HepG2 (cell line): Measurements from ENCODE around the gene LGR6. TPM values are rescaled to one million over a fixed set of nuclear protein-coding genes. Genes with fewer than 3 reads are reported as not detected.

ENCODE experiments used
- ATAC-seq: fragments of 200-7000 bp; cut with Tn5 transposase; 3 replicates; pipeline ENCODE4 v1.9.1; 2020; ENCODE audit warnings: mild to moderate bottlenecking, moderate library complexity
- BruUV-seq: library from RNA; stranded (reverse); fragments of 400-500 nt; replicated peaks from 2 replicates; lab custom pipeline; 2021; lab: Mats Ljungman, UMichigan
- CTCF ChIA-PET: fragments of 300-600 bp; formaldehyde crosslinking; extraction: SDS; loops from one replicate; lab custom pipeline; 2021; ENCODE audit warnings: low total read pairs, inconsistent platforms, low intra/inter-chr PET ratio; lab: Yijun Ruan, JAX
- POLR2A ChIA-PET: fragments of 350-600 bp; sonication (Branson Sonifier 250); formaldehyde crosslinking; loops from one replicate; lab custom pipeline; 2020; ENCODE audit warnings: antibody characterized with exemption, inconsistent platforms; lab: Yijun Ruan, JAX
- DNase-seq: peaks from one replicate; pipeline ENCODE4 v3.0.0-alpha.2; 2015; ENCODE audit warnings: low spot score
- FAIRE-seq: peaks from 3 replicates; lab custom pipeline; 2011; peaks lifted over from hg19 to GRCh38; lab: Jason Lieb, UNC
- H2AFZ ChIP-seq: one replicate; pipeline ENCODE4 v1.6.1; 2011; ENCODE audit warnings: low read length, inconsistent platforms
- H3K27ac ChIP-seq: fragments of 300-600 bp; 3 replicates; pipeline ENCODE4 v1.8.0; 2011; ENCODE audit warnings: mixed run types, mild to moderate bottlenecking, mixed read lengths, low read length, inconsistent platforms; ENCODE audit not compliant: insufficient read depth; ENCODE audit errors: extremely low read length
- H3K27me3 ChIP-seq, 2 experiments: fragments of 200-600 bp in 1 of 2; 2 replicates in 1 of 2; 3 replicates in 1 of 2; pipeline versions ENCODE4 v1.6.0 to v1.8.0; 2011; ENCODE audit warnings: low read length in 2 of 2, mild to moderate bottlenecking in 2 of 2, moderate library complexity in 2 of 2, inconsistent platforms in 1 of 2; ENCODE audit not compliant: insufficient read depth in 2 of 2, control insufficient read depth in 1 of 2
- H3K36me3 ChIP-seq, 2 experiments: fragments of 200-600 bp in 1 of 2; replicated peaks in 1 of 2; 2 replicates in 1 of 2; 3 replicates in 1 of 2; pipeline versions ENCODE4 v1.5.1 to v1.8.0; 2011; ENCODE audit warnings: low read length in 2 of 2, inconsistent platforms in 1 of 2; ENCODE audit not compliant: insufficient read depth in 2 of 2, control insufficient read depth in 1 of 2
- H3K4me1 ChIP-seq: 2 replicates; pipeline ENCODE4 v1.5.1; 2012; ENCODE audit warnings: low read length, inconsistent platforms; ENCODE audit not compliant: insufficient read depth
- H3K4me2 ChIP-seq: 2 replicates; pipeline ENCODE4 v1.6.0; 2011; ENCODE audit warnings: low read depth, low read length, inconsistent platforms
- H3K4me3 ChIP-seq, 3 experiments: fragments of 200-600 bp in 1 of 3; sonication (generic), shearing (Covaris generic) in 1 of 3; replicated peaks in 1 of 3; 2 replicates each; pipeline ENCODE4 v1.5.1; 2011 to 2016; ENCODE audit warnings: low read length in 3 of 3, inconsistent platforms in 2 of 3, low read depth in 2 of 3, mild to moderate bottlenecking in 2 of 3, control low read depth in 1 of 3, mixed read lengths in 1 of 3; ENCODE audit not compliant: insufficient read depth in 1 of 3
- H3K79me2 ChIP-seq: one replicate; pipeline ENCODE4 v1.6.1; 2011; ENCODE audit warnings: low read length, inconsistent platforms; ENCODE audit not compliant: insufficient read depth
- H3K9ac ChIP-seq: 2 replicates; pipeline ENCODE4 v1.6.0; 2011; ENCODE audit warnings: mild to moderate bottlenecking, low read depth, low read length, inconsistent platforms; ENCODE audit not compliant: insufficient read depth
- H3K9me3 ChIP-seq: 2 replicates; pipeline ENCODE4 v1.5.1; 2012; ENCODE audit warnings: mild to moderate bottlenecking, low read length
- H4K20me1 ChIP-seq: 2 replicates; pipeline ENCODE4 v1.6.0; 2011; ENCODE audit warnings: inconsistent platforms, mild to moderate bottlenecking, low read length, moderate library complexity; ENCODE audit not compliant: insufficient read depth
- ARID2 ChIP-seq: sonication (generic); formaldehyde crosslinking; IDR thresholded peaks from 2 replicates; pipeline ENCODE4 v1.8.1; 2022; ENCODE audit warnings: mild to moderate bottlenecking, missing genetic modification reagents, borderline replicate concordance
- BHLHE40 ChIP-seq: IDR thresholded peaks from 2 replicates; pipeline ENCODE4 v1.6.1; 2011; ENCODE audit warnings: low read length, improper control_type of control experiment
- CBX5 ChIP-seq: sonication (generic); formaldehyde crosslinking; IDR thresholded peaks from 2 replicates; pipeline ENCODE4 v1.4.0; 2020; ENCODE audit warnings: missing genetic modification reagents, borderline replicate concordance
- MED1 ChIP-seq: sonication (generic); formaldehyde crosslinking; IDR thresholded peaks from 2 replicates; pipeline ENCODE4 v1.4.0; 2020; ENCODE audit warnings: missing genetic modification reagents
- NCOA5 ChIP-seq: sonication (generic); formaldehyde crosslinking; IDR thresholded peaks from 2 replicates; pipeline ENCODE4 v1.4.0; 2020; ENCODE audit warnings: missing genetic modification reagents
- ZFAT ChIP-seq: sonication (generic); formaldehyde crosslinking; conservative IDR thresholded peaks from 2 replicates; pipeline ENCODE4 v1.8.1; 2023; ENCODE audit warnings: missing genetic modification reagents, inconsistent platforms
- ZNF572 ChIP-seq: sonication (generic); formaldehyde crosslinking; IDR thresholded peaks from 2 replicates; pipeline ENCODE4 v1.5.1; 2020; ENCODE audit warnings: mild to moderate bottlenecking, missing genetic modification reagents
- ZNF703 ChIP-seq: sonication (generic); formaldehyde crosslinking; IDR thresholded peaks from 2 replicates; pipeline ENCODE4 v1.5.1; 2020; ENCODE audit warnings: missing genetic modification reagents, mild to moderate bottlenecking, moderate library complexity, borderline replicate concordance
- ZNF772 ChIP-seq: sonication (generic); formaldehyde crosslinking; IDR thresholded peaks from 2 replicates; pipeline ENCODE4 v1.5.0; 2020; ENCODE audit warnings: mild to moderate bottlenecking, missing genetic modification reagents
- ZNF839 ChIP-seq: sonication (generic); formaldehyde crosslinking; IDR thresholded peaks from 2 replicates; pipeline ENCODE4 v1.4.0; 2020; ENCODE audit warnings: missing genetic modification reagents, mild to moderate bottlenecking, borderline replicate concordance
- WGBS: methylation state at CpG from one replicate; pipeline ENCODE4 v1.1.6; 2017; ENCODE audit warnings: low lambda C conversion rate; 5-methylcytosine and 5-hydroxymethylcytosine counted together
- in situ Hi-C: cut with HindIII; loops from 2 replicates; pipeline ENCODE4 v1.10.0; 2017; ENCODE audit warnings: low pct_unique_long_range_greater_than_20kb; ENCODE audit not compliant: extremely low pct_ligation_motif_present
- intact Hi-C: fragments of 100-400 bp; cut with micrococcal nuclease; formaldehyde crosslinking; loops from one replicate; pipeline ENCODE4 v1.10.0; 2022; ENCODE audit not compliant: unreplicated experiment
- polyA plus RNA-seq, 8 experiments: library from polyadenylated mRNA; depleted of rRNA in 3 of 8; stranded (reverse) in 7 of 8; unstranded in 1 of 8; fragments of >200 nt; fragmentation: Illumina TruSeq in 4 of 8; extraction: Trizol in 4 of 8; gene quantifications; 2 replicates each; pipeline versions ENCODE4 v1.2.1 to v1.2.3, GENCODE V29; 2011 to 2016; ENCODE audit warnings: low read depth in 4 of 8, missing spikeins in 1 of 8, mixed read lengths in 1 of 8; ENCODE audit not compliant: insufficient read depth in 1 of 8
- total RNA-seq, 5 experiments: library from RNA; depleted of rRNA; stranded (reverse); fragments of >200 nt; fragmentation: Illumina TruSeq; extraction: Trizol; gene quantifications; 2 replicates each; pipeline ENCODE4 v1.2.3, GENCODE V29; 2016; ENCODE audit warnings: low read depth in 1 of 5
- TF ChIP-seq, protein P1 (sequence below): IDR thresholded peaks from 2 replicates; pipeline ENCODE4 v1.6.1; 2016; ENCODE audit warnings: missing biosample characterization, missing genetic modification reagents, low read depth
- TF ChIP-seq, protein P2 (sequence below): IDR thresholded peaks from 2 replicates; pipeline ENCODE4 v1.6.1; 2016; ENCODE audit warnings: missing compliant biosample characterization, missing genetic modification reagents, borderline replicate concordance
- TF ChIP-seq, protein P3 (sequence below): sonication (generic); formaldehyde crosslinking; IDR thresholded peaks from 2 replicates; pipeline ENCODE4 v1.4.0; 2020; ENCODE audit warnings: missing genetic modification reagents, borderline replicate concordance

Gene LGR6
- total and polyA plus RNA-seq, 2 of the 13 experiments (the other 11 are each of a cell fraction or from before 2014, with no cell fraction given): 0.07 TPM; not detected in 1

DNA sequence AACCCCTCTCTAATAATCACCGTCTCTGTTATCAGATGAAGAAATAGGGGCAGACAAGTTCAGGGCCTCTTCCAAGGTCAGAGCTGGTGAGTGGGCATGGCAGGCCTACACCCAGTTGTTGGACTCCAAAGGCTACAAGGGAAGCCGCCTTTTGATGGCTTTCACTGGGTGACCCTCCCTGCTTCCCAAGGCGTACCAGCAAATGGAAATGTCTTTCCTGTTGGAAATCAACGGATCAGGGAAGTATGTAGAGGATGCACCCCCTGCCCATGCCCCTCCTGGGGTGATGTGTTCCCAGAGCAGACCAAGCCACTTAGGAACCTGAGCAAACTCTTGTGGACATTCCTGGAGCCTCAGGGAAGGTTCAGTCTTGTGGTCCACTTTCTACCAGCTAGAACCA is 47.4 kb downstream of the LGR6 start:
- Histone ChIP-seq H3K79me2 (no peaks in the 10 kb centered on the region), H4K20me1 (no peaks in the 10 kb centered on the region), H3K9me3 (no peaks in the 10 kb centered on the region), H2AFZ (no peak overlapping the region), H3K4me2 (no peak overlapping the region), H3K4me1 (peaks cover 19% of the 10 kb centered on the region), H3K27ac (no peak overlapping the region), H3K27me3 (peaks cover 0 to 11% of the 10 kb centered on the region in 2 experiments; a peak in 1 of 5 replicates), H3K36me3 (no peaks in the 10 kb centered on the region), H3K4me3 (no peak overlapping the region), H3K9ac (no peak overlapping the region)
- ChIA-PET POLR2A (no interaction called here), CTCF (no interaction called here)
- in situ Hi-C loops (no loop called here), intact Hi-C loops (no loop called here)
- no TSS peak for BruUV-seq
- FAIRE-seq (no peak), ATAC-seq (no peak), DNase-seq (no peak)
- TF ChIP-seq ARID2 (CRISPR knock-in tag) (no peak), MED1 (no peak), NCOA5 (CRISPR knock-in tag) (no peak)
- TF ChIP-seq, protein P1, sequence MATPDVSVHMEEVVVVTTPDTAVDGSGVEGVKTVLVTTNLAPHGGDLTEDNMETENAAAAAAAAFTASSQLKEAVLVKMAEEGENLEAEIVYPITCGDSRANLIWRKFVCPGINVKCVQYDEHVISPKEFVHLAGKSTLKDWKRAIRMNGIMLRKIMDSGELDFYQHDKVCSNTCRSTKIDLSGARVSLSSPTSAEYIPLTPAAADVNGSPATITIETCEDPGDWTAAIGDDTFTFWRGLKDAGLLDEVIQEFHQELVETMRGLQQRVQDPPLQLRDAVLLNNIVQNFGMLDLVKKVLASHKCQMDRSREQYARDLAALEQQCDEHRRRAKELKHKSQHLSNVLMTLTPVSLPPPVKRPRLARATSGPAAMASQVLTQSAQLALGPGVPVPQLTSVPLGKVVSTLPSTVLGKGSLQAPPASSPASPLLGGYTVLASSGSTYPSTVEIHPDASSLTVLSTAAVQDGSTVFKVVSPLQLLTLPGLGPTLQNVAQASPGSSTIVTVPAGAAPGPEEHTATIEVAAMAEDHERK (CRISPR knock-in tag): no peak
- WGBS: 0% methylated on average over 1 of the region's 4 CpGs

DNA sequence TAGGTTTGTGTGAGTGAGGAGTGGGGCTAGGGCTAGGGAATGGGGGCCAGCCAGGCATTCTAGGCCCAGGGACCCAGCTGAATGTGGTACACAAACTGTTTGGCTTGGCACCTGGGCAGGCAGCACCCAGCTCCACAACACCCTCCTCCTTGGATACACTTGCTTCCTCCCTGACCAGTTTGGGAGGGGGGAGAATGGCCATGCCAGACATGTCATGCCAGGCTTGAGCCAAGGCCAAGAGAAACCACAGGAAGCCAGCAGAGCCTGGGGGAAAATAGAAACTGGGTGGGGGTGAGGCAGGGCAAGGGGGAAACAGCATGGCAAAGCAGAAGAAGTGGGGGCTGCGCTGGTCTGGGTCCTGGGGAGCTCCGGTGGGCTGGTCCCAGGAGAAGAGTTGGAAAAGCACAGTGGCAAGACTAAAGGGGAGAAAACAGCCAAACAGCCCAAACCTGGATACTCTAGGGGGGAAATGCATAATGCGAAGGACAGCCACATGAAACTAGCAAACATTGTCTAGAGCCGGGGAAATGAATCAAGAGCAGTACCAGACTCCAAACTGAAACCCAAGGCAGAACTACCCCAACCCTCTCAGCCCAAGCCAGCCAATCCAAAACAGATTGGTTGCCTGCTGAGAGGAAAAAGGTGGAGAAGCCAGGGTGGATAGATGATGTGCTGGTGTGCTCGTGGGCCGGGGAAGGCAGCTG is 47.9 kb downstream of the LGR6 start:
- Histone ChIP-seq H3K36me3 (no peaks in the 10 kb centered on the region), H3K4me1 (peaks cover 13% of the 10 kb centered on the region), H4K20me1 (no peaks in the 10 kb centered on the region), H3K4me3 (no peak overlapping the region), H3K79me2 (no peaks in the 10 kb centered on the region), H3K9ac (no peak overlapping the region), H3K27me3 (peaks cover 0 to 9% of the 10 kb centered on the region in 2 experiments; a peak in 1 of 5 replicates), H3K27ac (no peak overlapping the region), H2AFZ (no peak overlapping the region), H3K9me3 (no peaks in the 10 kb centered on the region), H3K4me2 (no peak overlapping the region)
- no peak for FAIRE-seq
- BruUV-seq: no TSS peak
- ChIA-PET POLR2A (no interaction called here), CTCF (no interaction called here)
- intact Hi-C loops: no loop called here
- WGBS: 55% methylated on average over 6 of the region's 6 CpGs
- ATAC-seq: no peak
- in situ Hi-C loops: no loop called here
- no peak for DNase-seq
- TF ChIP-seq, protein P2, sequence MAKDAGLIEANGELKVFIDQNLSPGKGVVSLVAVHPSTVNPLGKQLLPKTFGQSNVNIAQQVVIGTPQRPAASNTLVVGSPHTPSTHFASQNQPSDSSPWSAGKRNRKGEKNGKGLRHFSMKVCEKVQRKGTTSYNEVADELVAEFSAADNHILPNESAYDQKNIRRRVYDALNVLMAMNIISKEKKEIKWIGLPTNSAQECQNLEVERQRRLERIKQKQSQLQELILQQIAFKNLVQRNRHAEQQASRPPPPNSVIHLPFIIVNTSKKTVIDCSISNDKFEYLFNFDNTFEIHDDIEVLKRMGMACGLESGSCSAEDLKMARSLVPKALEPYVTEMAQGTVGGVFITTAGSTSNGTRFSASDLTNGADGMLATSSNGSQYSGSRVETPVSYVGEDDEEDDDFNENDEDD: no peak
- TF ChIP-seq ZNF703: no peak
- no peak for TF ChIP-seq CBX5 (CRISPR knock-in tag)
- TF ChIP-seq BHLHE40: no peak
- no peak for TF ChIP-seq ZNF772
- no peak for TF ChIP-seq ZFAT (CRISPR knock-in tag)
- TF ChIP-seq ZNF572 (CRISPR knock-in tag): no peak
- TF ChIP-seq ZNF839 (CRISPR knock-in tag): no peak
- TF ChIP-seq, protein P3, sequence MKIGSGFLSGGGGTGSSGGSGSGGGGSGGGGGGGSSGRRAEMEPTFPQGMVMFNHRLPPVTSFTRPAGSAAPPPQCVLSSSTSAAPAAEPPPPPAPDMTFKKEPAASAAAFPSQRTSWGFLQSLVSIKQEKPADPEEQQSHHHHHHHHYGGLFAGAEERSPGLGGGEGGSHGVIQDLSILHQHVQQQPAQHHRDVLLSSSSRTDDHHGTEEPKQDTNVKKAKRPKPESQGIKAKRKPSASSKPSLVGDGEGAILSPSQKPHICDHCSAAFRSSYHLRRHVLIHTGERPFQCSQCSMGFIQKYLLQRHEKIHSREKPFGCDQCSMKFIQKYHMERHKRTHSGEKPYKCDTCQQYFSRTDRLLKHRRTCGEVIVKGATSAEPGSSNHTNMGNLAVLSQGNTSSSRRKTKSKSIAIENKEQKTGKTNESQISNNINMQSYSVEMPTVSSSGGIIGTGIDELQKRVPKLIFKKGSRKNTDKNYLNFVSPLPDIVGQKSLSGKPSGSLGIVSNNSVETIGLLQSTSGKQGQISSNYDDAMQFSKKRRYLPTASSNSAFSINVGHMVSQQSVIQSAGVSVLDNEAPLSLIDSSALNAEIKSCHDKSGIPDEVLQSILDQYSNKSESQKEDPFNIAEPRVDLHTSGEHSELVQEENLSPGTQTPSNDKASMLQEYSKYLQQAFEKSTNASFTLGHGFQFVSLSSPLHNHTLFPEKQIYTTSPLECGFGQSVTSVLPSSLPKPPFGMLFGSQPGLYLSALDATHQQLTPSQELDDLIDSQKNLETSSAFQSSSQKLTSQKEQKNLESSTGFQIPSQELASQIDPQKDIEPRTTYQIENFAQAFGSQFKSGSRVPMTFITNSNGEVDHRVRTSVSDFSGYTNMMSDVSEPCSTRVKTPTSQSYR (CRISPR knock-in tag): no peak
